Adrenal gland (tissue), 5 donors: ENCODE data around the gene SLC9C2.

Experiments used
- CTCF ChIP-seq, 6 experiments: fragments of 450-650 bp in 4 of 6; fragments of 200-600 bp in 2 of 6; sonication (generic) in 1 of 6; IDR thresholded peaks; 1 replicate in 5 of 6; 2 replicates in 1 of 6; pipeline versions ENCODE4 v1.5.1 to v1.8.0; 2016 to 2021; ENCODE audit warnings: antibody characterized with exemption in 6 of 6, mild to moderate bottlenecking in 2 of 6, moderate library complexity in 1 of 6
- POLR2A ChIP-seq, 2 donors: fragments of 450-650 bp; IDR thresholded peaks; one replicate each; pipeline ENCODE4 v1.6.1; 2017; ENCODE audit warnings: antibody characterized with exemption in 2 of 2, mild to moderate bottlenecking in 2 of 2, moderate library complexity in 1 of 2
- donor health status: DM: no; HTN: no; CAD: no.

- TF ChIP-seq POLR2A (IDR thresholded peaks at IDR 0.05), result no peak
- TF ChIP-seq CTCF (IDR thresholded peaks at IDR 0.05), result no peak
Observed at GRCh38 chr1:173489149-173489600, 113.7 kb downstream of the SLC9C2 start.
